Right renal cortex interstitium (tissue), 3 donors: ENCODE measurements around the gene LGALS1. TPM values are rescaled to one million over a fixed set of nuclear protein-coding genes. Genes with fewer than 3 reads are reported as not detected.
"Not testable (repeated sequence)": the region's sequence is repeated elsewhere in the genome, so short reads cannot be mapped to it uniquely, and the experiment has no call there.

ENCODE experiments used
- DNase-seq, 3 donors: peaks; one replicate each; pipeline ENCODE4 v3.0.0-alpha.2; 2013; ENCODE audit warnings: low read depth in 3 of 3, low spot score in 2 of 3
- polyA plus RNA-seq, 3 donors: library from polyadenylated mRNA; unstranded; fragments of 120-200 nt; gene quantifications; one replicate each; pipeline ENCODE4 v1.2.1, GENCODE V29; 2013; ENCODE audit not compliant: insufficient read length in 3 of 3

Gene LGALS1
- polyA plus RNA-seq, 3 donors = 308 to 363 (median 348) TPM

DNA sequence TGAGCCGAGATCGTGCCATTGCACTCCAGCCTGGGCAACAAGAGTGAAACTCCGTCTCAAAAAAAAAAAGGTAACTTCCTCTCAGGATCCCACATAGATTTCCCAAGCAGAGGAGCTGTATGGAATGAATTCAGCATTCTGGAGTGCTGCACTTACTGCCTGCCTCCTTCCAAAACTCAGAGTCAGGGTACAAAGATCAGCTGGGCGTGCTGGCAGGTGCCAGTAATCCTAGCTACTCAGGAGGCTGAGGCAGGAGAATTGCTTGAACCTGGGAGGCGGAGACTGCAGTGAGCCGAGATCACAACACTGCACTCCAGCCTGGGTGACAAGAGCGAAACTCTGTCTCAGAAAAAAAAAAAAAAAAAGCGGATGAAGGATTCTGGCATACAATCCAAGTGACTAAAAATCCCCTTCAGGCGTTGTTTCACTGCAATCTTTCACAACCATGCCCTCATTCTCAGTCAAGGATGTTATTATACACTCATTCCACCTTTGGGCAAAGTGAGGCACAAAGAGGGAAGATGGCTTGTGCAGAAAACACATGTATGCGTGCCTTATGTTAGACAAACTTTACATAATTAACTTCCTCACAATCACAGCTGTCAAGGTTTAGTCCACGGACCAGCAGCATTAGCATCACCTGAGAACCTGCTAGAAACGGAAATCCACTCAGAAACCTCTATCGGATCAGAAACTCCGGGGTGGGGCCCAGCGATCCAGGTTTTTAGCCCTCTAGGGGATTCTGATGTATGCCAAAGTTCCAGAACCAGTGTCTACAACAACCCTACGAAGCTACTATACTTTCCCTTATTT lies 9.6 kb downstream of the LGALS1 start:
- DNase-seq = no peak

- peak in 2 of 3 donors; percentile 80 to 81 for DNase-seq
These were observed 10.9 kb downstream of the LGALS1 start, which contains the start of gene NOL12 for GRCh38 chr22:37686002-37686982. Gene NOL12, plus strand, starts transcription at chr22:37686343. Its CDS starts 50 bp downstream, at chr22:37686393.

- DNase-seq = no peak
These were observed 15.0 kb downstream of the LGALS1 start for GRCh38 chr22:37690407-37690806.

DNA sequence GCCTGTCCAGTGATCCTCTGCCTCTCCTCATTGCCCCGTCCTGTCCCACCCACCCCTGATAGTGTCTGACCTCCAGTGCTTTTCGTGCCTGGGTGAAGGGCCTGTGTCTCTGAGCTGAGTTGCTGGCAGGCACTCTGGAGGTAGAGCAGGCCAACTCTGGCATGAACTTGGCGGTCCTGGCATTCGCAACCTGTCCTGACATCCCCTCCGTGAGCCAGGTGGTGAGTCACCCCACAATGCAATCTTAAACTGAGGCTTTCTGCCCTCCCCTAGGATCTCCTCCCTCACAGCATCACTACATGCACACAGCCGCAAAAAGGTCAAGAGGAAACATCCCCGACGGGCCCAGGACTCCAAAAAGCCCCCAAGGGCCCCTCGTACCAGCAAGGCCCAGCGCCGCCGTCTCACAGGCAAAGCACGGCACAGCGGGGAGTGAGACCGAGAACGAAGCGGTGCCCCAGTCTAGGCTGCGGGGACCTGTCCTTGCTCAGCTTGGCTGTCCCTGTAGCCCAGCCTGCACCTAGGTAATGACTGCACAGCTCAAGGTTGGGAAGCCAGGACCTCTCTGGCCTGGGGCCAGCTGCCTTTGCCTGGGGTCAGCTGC lies 15.6 kb downstream of the LGALS1 start:
- no peak for DNase-seq

- DNase-seq = no peak
These were observed 17.3 kb downstream of the LGALS1 start for GRCh38 chr22:37692627-37693285.

DNA sequence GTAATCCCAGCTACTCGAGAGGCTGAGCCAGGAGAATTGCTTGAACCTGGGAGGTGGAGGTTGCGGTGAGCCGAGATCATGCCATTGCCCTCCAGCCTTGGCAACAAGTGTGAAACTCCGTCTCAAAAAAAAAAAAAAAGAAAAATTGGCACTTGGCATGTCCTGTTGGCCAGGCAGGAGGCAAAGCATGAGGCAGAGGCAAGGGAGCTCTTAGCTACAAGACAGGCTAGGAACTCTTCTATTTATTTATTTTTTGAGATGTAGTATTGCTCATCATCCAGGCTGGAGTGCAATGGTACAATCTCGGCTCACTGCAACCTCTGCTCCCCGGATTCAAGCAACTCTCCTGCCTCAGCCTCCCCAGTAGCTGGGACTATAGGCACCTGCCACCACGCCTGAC lies 18.7 kb downstream of the LGALS1 start:
- DNase-seq = not testable (repeated sequence)

- not testable (repeated sequence) for DNase-seq
These were observed 20.8 kb downstream of the LGALS1 start for GRCh38 chr22:37696260-37696656.

DNA sequence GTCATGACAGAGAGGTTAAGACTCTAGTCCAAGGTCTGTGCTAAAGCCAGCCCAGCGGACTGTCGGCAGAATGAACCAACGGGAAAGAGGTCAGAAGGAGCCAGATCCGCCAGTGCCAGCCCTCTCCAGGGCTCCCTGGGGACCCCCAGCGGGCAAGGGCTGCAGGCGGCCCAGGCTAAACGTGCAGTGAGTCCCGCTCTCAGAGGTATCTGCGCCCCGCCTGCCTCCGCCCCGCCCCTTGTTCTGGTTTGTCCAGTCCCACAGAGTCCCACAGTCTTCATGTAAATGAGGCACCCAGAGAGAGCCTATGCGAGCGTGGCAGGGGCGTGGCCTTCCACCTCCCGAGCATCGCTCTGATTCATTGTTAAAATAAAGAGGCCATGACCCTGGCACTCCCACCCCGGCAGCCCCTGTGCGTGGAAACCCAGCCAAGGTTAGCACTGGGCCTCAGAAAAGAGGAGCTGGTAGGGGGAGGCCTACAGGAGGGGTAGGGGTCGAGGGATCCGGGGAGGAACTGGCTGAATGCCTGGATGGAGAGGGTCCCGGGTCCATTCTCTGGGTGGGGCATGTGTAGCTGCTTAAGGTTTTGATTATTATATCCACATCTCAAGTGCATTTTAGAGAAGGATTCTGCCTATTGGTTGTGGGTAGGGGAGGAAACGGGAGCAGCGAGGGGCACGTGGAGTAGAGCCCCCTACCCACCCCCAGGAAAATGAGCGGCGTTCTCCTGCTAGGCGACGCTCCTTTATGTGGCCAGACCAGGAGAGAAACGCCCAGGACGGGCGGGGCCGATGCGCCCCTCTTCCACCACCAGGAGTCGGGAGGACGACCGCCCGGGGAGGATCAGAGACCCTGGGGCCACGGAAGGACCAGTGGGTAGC lies 21.5 kb downstream of the LGALS1 start, which contains the start of gene TRIOBP:
TRIOBP (plus strand) TSS at position 392 of the 881 bp plus-strand sequence. CDS start 4,318 bp downstream, outside the sequence.
- DNase-seq = peak in 2 of 3 donors; percentile 74 to 88

- no peak for DNase-seq
These were observed 22.1 kb downstream of the LGALS1 start for GRCh38 chr22:37697538-37697835.

DNA sequence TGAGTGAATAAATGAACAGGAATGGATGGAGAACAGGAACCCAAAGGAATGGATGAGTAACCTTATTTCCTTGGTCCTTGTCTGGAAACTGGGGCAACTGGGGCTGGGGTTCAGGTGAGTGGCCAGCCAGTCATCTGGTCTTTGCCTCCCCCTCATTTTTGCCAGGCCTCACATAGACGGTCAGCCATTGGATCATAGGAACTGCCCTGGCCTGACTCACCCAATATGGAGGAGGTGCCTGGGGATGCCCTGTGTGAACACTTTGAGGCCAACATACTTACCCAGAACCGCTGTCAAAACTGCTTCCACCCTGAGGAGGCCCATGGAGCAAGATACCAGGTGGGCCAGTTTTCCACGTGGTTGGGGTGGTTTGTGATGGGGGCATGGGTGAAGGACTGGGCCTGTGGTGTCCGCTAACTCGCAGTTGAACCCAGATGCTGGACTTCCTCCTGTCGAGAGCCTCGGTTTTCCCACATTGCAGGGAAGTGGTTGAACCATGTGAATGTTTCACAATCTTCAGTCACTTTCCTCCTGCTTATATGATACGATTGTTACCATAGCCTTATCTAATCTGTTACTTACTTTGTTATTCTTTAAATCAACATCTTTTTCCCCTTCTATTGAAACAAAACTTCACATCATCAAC lies 25.8 kb downstream of the LGALS1 start:
- DNase-seq = no peak

DNA sequence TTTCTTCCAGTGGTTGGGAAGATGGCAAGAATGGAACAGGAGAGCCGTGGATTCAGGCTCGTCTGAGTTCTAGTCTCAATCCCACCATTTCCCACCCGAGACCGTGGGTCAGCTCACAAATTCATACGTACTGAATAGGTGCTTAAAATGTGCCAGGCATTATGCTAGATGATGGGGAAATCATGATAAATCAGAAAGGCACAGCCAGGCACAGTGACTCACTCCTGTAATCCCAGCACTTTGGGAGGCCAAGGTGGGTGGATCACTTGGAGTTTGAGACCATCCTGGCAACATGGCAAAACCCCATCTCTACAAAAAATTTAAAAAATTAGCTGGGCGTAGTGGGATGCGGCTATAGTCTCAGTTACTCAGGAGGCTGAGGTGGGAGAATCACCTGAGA lies 28.5 kb downstream of the LGALS1 start:
- DNase-seq = no peak

GRCh38 chr22:37704645-37705044 lies 29.2 kb downstream of the LGALS1 start:
- DNase-seq = no peak

DNA sequence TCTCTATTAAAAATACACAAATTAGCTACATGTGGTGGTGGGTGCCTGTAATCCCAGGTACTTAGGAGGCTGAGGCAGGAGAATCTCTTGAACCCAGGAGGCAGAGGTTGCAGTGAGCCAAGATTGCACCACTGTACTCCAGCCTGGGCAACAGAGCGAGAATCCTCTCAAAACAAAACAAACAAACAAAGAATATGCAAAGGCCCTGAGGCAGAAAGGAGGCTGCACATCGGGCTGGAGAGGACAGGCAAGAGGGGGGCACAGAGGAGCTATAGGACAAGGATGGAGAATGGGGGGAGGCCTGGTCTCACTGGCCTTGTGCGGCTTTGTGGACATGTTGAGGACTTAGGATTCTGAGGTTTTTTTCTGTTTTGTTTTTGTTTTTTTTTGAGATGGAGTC lies 29.8 kb downstream of the LGALS1 start:
- no peak for DNase-seq

DNA sequence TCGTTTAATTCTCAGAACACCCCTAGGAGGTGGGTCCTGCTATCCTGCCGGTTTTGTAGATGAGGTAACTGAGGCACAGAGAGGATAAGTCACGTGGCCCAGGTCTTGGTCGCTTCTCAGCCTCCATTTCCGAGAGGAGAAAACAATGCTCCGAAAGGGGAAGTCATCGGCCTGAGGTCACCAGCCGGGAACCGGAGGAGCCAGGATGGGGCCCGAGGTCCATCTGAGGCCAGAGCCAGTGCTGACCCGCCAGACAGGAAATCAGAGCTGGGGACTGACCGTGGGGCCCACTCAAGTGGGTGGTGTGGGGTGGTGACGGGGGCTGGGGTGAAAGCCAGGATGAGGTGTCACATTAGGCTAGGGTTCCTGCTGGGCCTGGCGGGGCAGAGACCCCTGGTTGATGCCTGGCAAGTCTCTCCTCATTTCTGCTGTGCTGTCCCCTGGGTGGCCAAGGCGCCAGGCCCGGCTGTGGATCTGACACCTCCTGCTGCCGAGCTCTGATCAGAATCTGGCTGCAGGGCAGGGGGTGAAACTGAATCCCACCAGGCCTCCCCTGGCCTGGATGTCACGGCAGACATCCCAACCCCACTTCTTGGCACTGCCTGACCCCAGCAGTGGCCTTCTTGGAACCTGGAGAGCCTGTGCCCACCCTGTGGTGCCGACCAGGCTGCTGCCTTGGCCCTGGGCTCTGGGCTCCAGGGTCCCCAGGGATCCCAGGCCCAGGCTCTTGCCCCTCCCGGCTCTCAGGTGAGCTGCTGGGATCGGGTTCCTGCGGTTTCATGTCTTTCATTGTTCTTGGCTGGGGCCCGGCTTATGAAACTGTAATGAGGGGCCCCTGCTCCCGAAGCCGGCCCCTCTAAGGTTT lies 33.4 kb downstream of the LGALS1 start:
- DNase-seq = no peak

DNA sequence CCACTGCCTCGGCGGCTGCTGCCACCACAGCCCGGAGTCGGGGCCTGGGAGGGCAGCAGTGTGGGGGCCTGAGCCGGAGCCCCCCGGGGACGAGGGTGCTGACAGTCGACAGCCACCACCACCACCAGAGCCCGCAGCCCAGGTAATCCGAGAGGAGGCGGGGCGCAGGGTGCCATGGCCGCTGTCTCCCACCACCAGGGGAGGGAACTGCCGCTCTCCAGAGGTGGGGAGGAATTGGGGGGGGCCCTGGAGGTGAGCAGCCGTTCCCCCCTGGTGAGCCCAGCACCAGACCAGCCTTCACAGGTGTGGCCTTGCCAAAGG lies 34.0 kb downstream of the LGALS1 start:
- DNase-seq = no peak

DNA sequence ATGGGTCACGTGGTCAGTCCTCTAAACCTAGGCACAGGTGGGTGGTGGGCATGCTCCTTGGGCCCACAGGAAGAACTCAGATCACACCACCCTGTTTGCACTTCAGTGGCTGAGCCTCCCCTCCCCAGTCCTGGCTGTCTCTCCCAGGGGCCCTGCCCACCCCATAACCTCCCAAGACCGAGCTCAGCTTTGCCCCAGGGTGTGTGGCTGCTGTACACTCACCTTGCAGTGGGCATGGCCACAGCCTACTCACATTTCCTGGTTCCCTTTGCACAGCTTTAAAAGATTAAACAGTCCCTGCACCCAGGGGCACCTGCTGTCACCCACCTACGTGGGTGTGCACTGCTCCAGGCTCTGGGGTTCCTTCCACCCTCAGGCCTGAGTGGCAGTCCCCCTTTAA lies 35.2 kb downstream of the LGALS1 start:
- no peak for DNase-seq

DNA sequence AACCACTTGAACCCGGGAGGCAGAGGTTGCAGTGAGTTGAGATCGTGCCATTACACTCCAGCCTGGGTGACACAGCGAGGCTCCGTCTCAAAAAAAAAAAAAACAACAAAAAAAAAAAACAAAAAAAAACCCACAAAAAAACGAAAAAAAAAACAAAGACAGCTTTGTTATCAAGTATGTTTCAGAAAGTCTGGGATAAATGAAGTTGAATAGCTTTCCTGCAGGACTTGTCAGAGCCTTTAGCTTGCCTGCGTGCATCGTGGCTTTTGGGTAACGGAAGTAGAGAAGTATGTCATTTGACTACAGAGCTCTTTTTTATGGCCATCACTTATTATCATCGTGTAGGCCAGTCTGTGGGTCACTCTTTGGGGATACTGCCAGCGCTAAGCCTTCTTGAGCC lies 36.1 kb downstream of the LGALS1 start:
- no peak for DNase-seq

- DNase-seq = no peak
These were observed 38.3 kb downstream of the LGALS1 start for GRCh38 chr22:37713761-37714160.
